ENCODE data around the gene MEST.
"Not testable (repeated sequence)": the region's sequence is repeated elsewhere in the genome, so short reads cannot be mapped to it uniquely, and the experiment has no call there.

Gene MEST

DNA sequence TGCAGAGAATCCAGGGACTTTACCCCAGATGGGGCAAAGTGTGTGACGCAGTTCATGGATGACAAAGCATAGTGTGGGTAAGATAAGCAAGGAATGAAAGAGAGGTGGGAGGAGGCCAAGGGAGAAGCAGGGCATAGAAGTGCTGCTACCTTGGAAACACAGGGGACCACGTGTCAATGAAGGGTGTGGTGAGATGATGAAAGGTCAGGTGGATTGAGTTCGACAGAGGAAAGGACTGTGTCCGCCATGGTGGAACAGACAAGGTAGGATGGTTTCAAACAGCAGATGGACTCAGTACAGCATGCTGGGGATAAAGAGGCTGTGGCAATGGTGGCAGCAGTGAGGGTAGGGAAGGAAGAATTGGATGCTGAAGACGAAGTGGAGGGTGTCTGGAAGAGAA is 32.7 kb downstream of the MEST start:
- no peaks in the 10 kb centered on the region for H3K36me3 ChIP-seq (ENCODE audit: insufficient read depth, low read length)
- DNase-seq (ENCODE audit: low read depth, low spot score): no peak
- no peak for TF ChIP-seq EZH2 (IDR thresholded peaks at IDR 0.05)
- no peak for TF ChIP-seq FOXP2 (optimal IDR thresholded peaks at IDR 0.05; ENCODE audit: control extremely low read depth, extremely low read length, insufficient read depth)
- TF ChIP-seq POLR2AphosphoS5 (IDR thresholded peaks at IDR 0.05; ENCODE audit: borderline replicate concordance, low read depth, low read length): no peak
- no peak overlapping the region for H3K9ac ChIP-seq (ENCODE audit: insufficient read length)
- no peaks in the 10 kb centered on the region for H3K9me3 ChIP-seq (ENCODE audit: low read depth, low read length)
- no peak overlapping the region for H3K27ac ChIP-seq
- H3K4me3 ChIP-seq: no peak overlapping the region

DNA sequence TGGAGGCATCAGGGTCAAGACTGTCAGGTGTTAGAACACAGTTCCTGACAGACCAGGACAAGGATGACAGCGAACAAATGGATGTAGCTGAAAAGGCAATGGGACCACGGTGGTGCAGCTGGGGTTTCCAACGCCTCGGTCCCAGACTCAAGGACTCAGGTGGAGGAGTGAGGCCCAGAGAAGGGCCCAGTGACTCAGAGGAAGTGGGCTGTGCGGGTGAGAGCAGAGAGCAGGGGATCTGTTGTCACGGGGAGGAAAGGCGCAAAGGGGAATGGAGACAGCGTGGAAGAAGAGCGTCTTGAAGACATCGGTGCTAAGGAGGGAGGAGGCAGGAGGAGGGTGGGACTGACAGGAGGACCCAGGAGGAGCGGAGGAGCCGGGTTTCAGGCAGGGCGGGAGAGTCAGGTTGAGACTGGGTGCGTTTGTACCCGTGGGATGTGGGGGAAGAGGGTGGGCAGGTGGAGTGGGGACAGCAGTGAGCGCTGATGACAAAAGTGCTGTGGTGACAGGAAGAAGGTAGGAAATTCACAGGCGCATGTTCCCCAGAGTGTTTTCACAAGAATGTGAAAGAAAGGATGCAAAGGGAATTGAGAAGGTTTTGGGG is 36.0 kb downstream of the MEST start:
- DNase-seq (ENCODE audit: low read depth, low spot score); H3K9me3 ChIP-seq (ENCODE audit: low read depth, low read length); H3K36me3 ChIP-seq (ENCODE audit: insufficient read depth, low read length); H3K9ac ChIP-seq (ENCODE audit: insufficient read length); H3K27ac ChIP-seq; H3K4me3 ChIP-seq: not testable (repeated sequence)

DNA sequence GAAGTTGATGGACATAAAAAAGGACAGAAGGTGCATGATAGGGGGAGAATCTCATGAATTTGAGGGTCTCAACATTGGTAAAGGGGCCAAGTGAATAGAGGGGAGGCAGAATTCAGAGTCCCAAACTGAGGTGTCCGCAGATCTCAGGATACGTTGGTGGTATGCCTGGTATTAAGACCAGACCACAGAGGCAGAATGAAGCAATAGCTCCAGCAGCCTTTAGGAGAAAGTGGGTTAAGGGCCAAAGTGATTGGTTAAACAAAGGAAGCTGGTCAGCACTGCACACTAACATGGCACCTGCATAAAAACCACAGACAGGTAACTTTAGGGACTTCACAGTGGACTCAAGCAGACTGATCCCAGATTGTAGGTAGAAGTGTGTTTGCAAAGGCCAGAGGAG is 37.5 kb downstream of the MEST start:
- Histone ChIP-seq H3K9ac (ENCODE audit: insufficient read length) (no peak overlapping the region), H3K36me3 (ENCODE audit: insufficient read depth, low read length) (no peaks in the 10 kb centered on the region)
- DNase-seq (ENCODE audit: low read depth, low spot score): no peak

DNA sequence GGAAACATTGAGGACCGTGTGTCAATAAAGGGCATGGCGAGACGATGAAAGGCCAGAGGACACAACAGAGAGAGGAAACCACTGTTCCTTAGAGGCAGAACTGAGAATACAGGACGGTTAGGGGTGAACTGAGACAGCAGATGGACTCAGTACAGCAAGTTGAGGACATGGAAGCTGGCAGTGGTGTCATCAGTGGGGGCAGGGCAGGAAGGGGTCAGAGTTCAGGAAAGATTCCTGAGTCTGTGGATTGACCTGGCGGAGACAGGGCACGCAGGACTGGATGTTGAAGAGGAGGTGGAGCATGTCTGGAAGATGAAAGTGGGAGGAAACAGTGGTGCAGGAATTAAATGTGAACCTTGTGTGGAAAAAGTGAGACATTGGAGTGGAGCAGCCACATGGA is 46.0 kb downstream of the MEST start:
- not testable (repeated sequence) for H3K9me3 ChIP-seq (ENCODE audit: low read depth, low read length); H3K4me3 ChIP-seq; H3K27ac ChIP-seq; H3K36me3 ChIP-seq (ENCODE audit: insufficient read depth, low read length); DNase-seq (ENCODE audit: low read depth, low spot score); H3K9ac ChIP-seq (ENCODE audit: insufficient read length)

More for the DNA sequence above, 37.5 kb downstream of the MEST start:
- TF ChIP-seq POLR2AphosphoS5 (IDR thresholded peaks at IDR 0.05; ENCODE audit: borderline replicate concordance, low read depth, low read length): no peak
- TF ChIP-seq FOXP2 (optimal IDR thresholded peaks at IDR 0.05; ENCODE audit: control extremely low read depth, extremely low read length, insufficient read depth): no peak
- TF ChIP-seq EZH2 (IDR thresholded peaks at IDR 0.05): no peak
- Histone ChIP-seq H3K4me3 (no peak overlapping the region), H3K27ac (no peak overlapping the region), H3K9me3 (ENCODE audit: low read depth, low read length) (no peaks in the 10 kb centered on the region)

DNA sequence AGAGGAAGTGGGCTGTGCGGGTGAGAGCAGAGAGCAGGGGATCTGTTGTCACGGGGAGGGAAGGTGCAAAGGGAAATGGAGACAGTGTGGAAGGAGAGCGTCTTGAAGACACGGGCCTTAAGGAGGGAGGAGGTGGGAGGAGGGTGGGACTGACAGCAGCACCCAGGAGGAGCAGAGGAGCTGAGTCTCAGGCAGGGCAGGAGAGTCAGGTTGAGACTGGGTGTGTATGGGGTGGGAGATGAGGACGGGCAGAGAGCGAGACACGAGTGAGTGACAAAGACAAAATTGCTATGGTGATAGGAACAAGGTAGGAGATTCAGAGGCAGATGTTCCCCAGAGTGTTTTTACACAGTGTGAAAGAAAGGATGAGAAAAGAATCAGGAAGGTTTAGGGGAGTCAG is 49.4 kb downstream of the MEST start:
- not testable (repeated sequence) for H3K9ac ChIP-seq (ENCODE audit: insufficient read length); H3K4me3 ChIP-seq; H3K9me3 ChIP-seq (ENCODE audit: low read depth, low read length); H3K27ac ChIP-seq; H3K36me3 ChIP-seq (ENCODE audit: insufficient read depth, low read length); DNase-seq (ENCODE audit: low read depth, low spot score)

DNA sequence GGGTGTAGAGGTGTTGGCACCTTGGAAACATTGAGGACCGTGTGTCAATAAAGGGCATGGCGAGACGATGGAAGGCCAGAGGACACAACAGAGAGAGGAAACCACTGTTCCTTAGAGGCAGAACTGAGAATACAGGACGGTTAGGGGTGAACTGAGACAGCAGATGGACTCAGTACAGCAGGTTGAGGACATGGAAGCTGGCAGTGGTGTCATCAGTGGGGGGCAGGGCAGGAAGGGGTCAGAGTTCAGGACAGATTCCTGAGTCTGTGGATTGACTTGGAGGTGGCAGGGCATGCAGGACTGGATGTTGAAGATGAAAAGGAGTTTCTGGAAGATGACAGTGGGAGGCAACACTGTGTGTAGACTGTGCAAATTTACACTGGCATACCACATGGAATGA is 50.4 kb downstream of the MEST start:
- H3K9me3 ChIP-seq (ENCODE audit: low read depth, low read length); DNase-seq (ENCODE audit: low read depth, low spot score); H3K36me3 ChIP-seq (ENCODE audit: insufficient read depth, low read length); H3K4me3 ChIP-seq; H3K9ac ChIP-seq (ENCODE audit: insufficient read length); H3K27ac ChIP-seq: not testable (repeated sequence)

DNA sequence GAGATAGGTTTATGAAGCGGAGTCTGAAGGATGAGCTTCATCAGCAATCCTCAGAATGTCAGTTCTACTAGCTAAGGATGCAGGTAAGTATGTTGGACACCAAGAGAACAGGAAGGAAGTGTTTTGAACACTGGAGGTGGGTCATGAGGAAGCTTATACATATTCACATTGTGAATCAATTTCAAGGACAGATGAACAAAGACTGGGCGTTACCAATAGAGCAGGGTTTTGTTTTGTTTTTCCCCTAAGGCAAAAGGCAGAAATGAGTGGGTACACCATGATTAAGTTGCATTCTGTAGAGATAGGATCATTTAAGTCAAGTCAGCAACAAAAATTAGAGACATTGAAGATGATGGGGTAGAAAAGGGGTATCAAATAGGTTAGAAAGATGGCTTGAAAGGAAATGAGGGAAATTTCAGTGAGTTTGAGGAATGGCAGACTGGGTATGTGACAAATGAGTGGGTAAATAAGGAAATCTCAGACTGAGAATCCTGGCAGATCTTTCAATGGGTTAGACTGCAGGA is 51.7 kb downstream of the MEST start:
- Histone ChIP-seq H3K9me3 (ENCODE audit: low read depth, low read length) (no peaks in the 10 kb centered on the region), H3K4me3 (no peak overlapping the region), H3K36me3 (ENCODE audit: insufficient read depth, low read length) (no peaks in the 10 kb centered on the region), H3K9ac (ENCODE audit: insufficient read length) (no peak overlapping the region), H3K27ac (no peak overlapping the region)
- DNase-seq (ENCODE audit: low read depth, low spot score): no peak
- no peak for TF ChIP-seq EZH2 (IDR thresholded peaks at IDR 0.05)
- no peak for TF ChIP-seq FOXP2 (optimal IDR thresholded peaks at IDR 0.05; ENCODE audit: control extremely low read depth, extremely low read length, insufficient read depth)
- TF ChIP-seq POLR2AphosphoS5 (IDR thresholded peaks at IDR 0.05; ENCODE audit: borderline replicate concordance, low read depth, low read length): no peak

DNA sequence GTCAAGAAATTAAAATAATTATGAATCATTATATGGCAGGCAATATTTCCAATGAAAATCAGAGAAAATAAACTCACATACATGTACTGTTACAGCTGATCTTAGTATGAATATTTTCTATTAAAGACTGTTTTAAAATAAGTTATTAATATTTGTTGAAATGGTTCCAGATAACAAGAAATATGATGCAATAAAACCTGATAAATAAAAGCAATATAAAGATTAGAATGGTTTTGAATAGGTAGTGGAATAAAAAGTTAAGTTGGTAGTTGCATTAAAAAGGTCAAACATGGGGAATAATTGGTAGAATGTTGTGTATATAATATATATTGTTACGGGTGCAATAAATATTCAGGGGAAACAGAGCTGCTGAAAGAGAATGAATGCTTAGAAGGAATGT is 52.5 kb downstream of the MEST start:
- DNase-seq (ENCODE audit: low read depth, low spot score): no peak
- Histone ChIP-seq H3K4me3 (no peak overlapping the region), H3K27ac (no peak overlapping the region), H3K9ac (ENCODE audit: insufficient read length) (no peak overlapping the region), H3K9me3 (ENCODE audit: low read depth, low read length) (no peaks in the 10 kb centered on the region), H3K36me3 (ENCODE audit: insufficient read depth, low read length) (no peaks in the 10 kb centered on the region)
- no peak for TF ChIP-seq EZH2 (IDR thresholded peaks at IDR 0.05)
- TF ChIP-seq POLR2AphosphoS5 (IDR thresholded peaks at IDR 0.05; ENCODE audit: borderline replicate concordance, low read depth, low read length): no peak
- no peak for TF ChIP-seq FOXP2 (optimal IDR thresholded peaks at IDR 0.05; ENCODE audit: control extremely low read depth, extremely low read length, insufficient read depth)

DNA sequence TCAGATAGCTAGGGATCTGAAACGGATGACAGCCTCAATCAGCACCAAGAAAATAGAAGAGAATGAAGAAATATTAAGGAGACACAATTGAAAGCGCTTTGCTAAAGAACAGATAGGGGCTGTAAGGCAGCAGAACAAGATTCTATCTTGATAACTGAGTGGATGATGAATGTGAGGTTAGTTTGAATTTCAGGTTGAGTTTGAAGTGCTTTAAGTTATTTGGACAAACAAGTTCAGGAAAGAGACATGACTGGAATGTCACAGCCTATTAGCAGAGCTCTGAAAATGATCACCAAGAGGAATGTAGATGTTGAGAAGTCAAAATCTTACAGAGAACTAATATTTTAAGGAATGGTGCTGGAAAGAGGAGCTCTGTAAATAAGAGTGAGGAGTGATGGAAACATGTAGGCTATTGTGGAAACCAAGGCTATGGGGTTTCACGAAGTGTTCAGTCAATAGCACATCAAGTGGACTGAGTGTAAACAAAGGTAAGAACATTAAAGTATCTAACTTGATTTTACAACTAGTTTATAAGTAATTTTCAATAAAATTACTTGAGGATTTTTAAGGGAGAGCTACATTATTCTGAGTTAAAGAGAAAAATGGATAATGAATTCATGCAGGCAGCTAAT is 61.6 kb downstream of the MEST start:
- no peak overlapping the region for H3K27ac ChIP-seq
- TF ChIP-seq POLR2AphosphoS5 (IDR thresholded peaks at IDR 0.05; ENCODE audit: borderline replicate concordance, low read depth, low read length): no peak
- no peak for TF ChIP-seq EZH2 (IDR thresholded peaks at IDR 0.05)
- TF ChIP-seq FOXP2 (optimal IDR thresholded peaks at IDR 0.05; ENCODE audit: control extremely low read depth, extremely low read length, insufficient read depth): no peak

More for the DNA sequence above, 61.6 kb downstream of the MEST start:
- Histone ChIP-seq H3K9me3 (ENCODE audit: low read depth, low read length) (no peaks in the 10 kb centered on the region), H3K36me3 (ENCODE audit: insufficient read depth, low read length) (no peaks in the 10 kb centered on the region; the same call in 1 of the 2 replicates), H3K4me3 (no peak overlapping the region), H3K9ac (ENCODE audit: insufficient read length) (no peak overlapping the region)
- no peak for DNase-seq (ENCODE audit: low read depth, low spot score)

Measured in SK-N-MC (cell line).